Coronary artery (tissue), 2 donors: ENCODE results near the gene CNOT4.

ENCODE experiments used
- DNase-seq: peaks from one replicate; pipeline ENCODE4 v3.0.0-alpha.2; 2017; ENCODE audit warnings: low spot score
- H3K27ac ChIP-seq, 2 donors: fragments of 200-600 bp; sonication (generic); one replicate each; pipeline ENCODE4 v1.5.1; 2016 to 2019
- H3K4me3 ChIP-seq: fragments of 200-600 bp; sonication (generic); 2 replicates; pipeline ENCODE4 v1.5.1; 2016; ENCODE audit warnings: mild to moderate bottlenecking, moderate library complexity
- TF ChIP-seq, protein P1 (sequence below): fragments of 200-600 bp; sonication (generic); IDR thresholded peaks from one replicate; pipeline ENCODE4 v1.5.1; 2019; ENCODE audit warnings: antibody characterized with exemption

CNOT4 gene

DNA sequence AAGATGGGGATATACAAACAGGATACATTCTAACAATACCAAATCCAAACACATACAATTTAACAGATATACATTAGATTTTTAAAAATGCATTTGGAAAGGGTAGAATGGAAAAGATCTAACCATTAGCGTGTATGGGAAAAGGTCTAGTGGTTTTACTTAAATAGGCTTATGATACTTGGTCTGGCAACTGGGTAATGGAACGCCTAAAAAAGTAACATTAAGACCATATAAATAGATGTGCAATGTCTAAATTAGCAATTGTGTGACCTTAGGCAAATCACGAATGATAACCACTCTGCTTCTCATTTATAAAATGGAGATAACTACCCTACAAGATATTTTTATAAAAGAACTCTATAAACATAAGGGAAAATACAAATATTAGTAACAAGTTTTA is 135.2 kb downstream of the CNOT4 start:
- H3K27ac ChIP-seq, result no peak overlapping the region
- H3K4me3 ChIP-seq, result no peak overlapping the region
- TF ChIP-seq, protein P1, sequence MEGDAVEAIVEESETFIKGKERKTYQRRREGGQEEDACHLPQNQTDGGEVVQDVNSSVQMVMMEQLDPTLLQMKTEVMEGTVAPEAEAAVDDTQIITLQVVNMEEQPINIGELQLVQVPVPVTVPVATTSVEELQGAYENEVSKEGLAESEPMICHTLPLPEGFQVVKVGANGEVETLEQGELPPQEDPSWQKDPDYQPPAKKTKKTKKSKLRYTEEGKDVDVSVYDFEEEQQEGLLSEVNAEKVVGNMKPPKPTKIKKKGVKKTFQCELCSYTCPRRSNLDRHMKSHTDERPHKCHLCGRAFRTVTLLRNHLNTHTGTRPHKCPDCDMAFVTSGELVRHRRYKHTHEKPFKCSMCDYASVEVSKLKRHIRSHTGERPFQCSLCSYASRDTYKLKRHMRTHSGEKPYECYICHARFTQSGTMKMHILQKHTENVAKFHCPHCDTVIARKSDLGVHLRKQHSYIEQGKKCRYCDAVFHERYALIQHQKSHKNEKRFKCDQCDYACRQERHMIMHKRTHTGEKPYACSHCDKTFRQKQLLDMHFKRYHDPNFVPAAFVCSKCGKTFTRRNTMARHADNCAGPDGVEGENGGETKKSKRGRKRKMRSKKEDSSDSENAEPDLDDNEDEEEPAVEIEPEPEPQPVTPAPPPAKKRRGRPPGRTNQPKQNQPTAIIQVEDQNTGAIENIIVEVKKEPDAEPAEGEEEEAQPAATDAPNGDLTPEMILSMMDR, result no peak
- no peak for DNase-seq

DNA sequence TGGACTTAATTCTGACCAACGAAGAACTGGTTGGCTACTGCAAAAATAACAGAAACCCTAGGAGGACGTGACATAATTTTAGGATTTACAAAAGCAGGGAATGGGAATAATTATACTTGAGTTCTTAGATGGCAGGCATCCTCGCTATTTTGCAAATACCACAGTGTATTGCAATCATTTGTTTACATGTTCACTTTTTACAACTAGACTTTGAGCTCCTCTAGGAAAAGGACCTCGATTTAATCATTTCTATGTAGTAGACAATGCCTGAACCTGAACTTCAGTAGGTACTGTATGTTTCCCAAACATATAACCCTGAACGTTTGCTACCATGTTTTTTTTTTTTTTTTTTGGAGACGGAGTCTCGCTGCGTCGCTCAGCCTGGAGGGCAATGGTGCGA is 137.7 kb downstream of the CNOT4 start:
- DNase-seq, result no peak
- TF ChIP-seq, protein P1, result no peak
- no peak overlapping the region for H3K27ac ChIP-seq
- no peak overlapping the region for H3K4me3 ChIP-seq

DNA sequence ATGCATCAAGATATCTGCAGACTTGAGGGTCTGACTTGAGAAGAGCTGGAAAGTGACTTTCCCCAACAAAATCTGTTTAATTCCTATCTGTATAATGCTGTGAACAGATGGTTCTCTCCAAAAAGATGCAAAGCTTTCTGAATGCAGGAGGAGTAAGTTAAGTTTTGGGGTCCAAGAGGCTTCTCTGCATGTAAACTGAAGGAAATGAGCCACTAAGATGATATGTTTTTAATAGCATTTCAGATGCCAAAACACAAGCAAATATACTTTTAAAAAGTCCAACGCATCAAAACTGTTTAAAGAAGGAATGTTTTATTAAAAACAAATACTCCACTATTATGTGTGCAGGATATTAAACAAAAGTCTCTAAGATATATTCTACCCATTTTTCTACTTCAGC is 139.2 kb downstream of the CNOT4 start:
- TF ChIP-seq, protein P1, result no peak
- Histone ChIP-seq H3K27ac (no peak overlapping the region), H3K4me3 (no peak overlapping the region)
- no peak for DNase-seq

DNA sequence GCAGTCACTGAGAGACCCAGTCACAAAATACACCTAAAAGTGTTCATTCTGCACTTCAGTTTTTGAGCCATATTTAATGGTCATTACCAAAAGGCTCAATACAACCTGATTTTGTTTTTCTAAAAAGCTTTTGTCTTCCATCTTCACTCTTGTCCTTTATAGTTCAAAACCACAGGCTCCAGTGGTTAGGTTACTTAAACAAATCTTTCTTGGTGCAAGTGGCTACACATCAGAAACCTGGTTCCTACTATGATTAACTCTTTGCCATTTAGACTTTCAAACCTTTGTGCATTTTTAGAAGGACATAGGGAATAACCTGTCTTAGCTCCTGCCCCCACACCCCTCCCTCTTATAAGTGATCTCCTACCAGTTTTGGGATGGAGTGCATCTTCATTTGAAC is 140.5 kb downstream of the CNOT4 start:
- no peak for DNase-seq
- no peak overlapping the region for H3K27ac ChIP-seq
- TF ChIP-seq, protein P1, result no peak
- H3K4me3 ChIP-seq, result no peak overlapping the region

DNA sequence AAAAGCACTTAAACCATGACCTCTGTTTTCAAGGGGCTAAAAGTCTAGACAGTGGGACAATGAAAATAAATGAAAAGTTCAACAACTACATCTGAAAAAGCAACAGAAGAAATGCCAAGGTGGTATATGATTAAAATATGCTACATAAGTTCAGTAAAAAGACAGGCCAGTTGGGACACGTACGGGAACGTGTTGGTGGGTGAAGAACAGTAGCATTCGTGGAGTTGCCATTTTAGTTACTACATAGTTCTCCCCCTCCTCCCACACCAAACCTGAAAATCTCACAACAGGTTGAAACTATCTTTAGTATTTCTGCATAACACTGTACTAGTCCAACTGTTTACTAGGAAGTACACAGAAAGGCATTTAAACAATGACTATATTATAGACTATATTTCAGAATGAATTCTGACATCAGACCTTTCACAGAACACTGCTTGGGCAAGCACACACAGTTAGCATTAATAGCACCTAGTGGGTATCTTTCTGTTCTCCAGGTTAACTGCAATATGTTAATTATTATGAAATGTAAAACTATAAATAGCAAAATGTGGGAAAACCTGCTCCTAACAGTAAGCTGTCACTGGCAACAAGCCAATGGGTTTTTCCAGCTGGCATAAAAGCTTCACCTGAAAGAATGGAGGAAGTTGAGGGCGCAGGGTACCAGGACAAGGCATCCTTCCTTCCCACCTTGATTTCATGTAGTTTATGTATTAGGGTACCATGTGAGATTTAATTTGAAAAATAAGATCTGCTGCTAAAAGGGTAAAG is 141.3 kb downstream of the CNOT4 start:
- TF ChIP-seq, protein P1, result no peak
- DNase-seq, result no peak
- H3K27ac ChIP-seq, result no peak overlapping the region
- no peak overlapping the region for H3K4me3 ChIP-seq

DNA sequence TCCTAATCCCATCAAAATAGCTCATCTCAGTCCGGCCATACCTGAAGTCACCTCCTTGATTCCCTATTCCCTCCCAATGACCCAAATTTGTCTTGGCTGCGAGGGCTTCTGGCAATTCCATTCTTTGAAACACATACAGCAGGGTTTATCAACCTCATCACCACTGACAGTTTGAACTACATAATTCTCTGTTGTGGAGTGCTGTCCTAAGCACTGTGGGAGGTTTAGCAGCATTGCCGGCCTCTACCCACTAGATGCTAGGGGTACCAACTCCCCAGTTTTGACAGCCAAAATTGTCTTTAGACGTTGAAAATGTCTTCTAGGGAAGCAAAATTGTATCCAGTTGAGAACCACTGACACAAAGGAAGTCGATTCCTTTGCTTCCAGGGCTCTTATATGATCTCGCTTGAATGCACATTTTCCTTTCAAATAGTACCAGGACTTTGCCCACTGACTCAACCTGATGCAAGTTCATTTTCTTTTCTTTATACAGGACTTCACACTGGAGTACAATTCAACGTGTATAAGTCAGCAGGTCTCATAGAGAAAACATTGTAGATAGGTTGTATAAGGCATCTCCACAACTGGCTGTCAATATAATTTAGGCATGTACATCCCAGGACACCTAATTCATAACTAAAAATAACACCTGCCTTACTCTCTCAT is 142.9 kb downstream of the CNOT4 start:
- no peak for DNase-seq

More for the DNA sequence above, 142.9 kb downstream of the CNOT4 start:
- TF ChIP-seq, protein P1, result no peak
- no peak overlapping the region for H3K27ac ChIP-seq
- no peak overlapping the region for H3K4me3 ChIP-seq
